Fibroblast of villous mesenchyme (primary cell): ENCODE measurements around the gene ZFHX3. TPM values are rescaled to one million over a fixed set of nuclear protein-coding genes. Genes with fewer than 3 reads are reported as not detected.

ENCODE experiments used
- DNase-seq: peaks from one replicate; pipeline ENCODE4 v3.0.0-alpha.2; 2010; ENCODE audit warnings: low read depth
- H3K4me3 ChIP-seq: 2 replicates; pipeline ENCODE4 v1.5.1; 2011; ENCODE audit warnings: low read depth, mild to moderate bottlenecking, low read length
- CTCF ChIP-seq: IDR thresholded peaks from 2 replicates; pipeline ENCODE4 v1.5.1; 2012; ENCODE audit warnings: low read depth, mild to moderate bottlenecking, low read length; ENCODE audit not compliant: insufficient read depth
- total RNA-seq: library from RNA; depleted of rRNA; stranded (reverse); fragments of >200 nt; gene quantifications from 2 replicates; pipeline ENCODE4 v1.2.3, GENCODE V29; 2012

ZFHX3 gene
- total RNA-seq, 1 donor, result 3.9 TPM

- DNase-seq, result no peak
- no peak for TF ChIP-seq CTCF
- no peak overlapping the region for H3K4me3 ChIP-seq
These were observed 122.8 kb downstream of the ZFHX3 start for GRCh38 chr16:72924927-72925630.

- no peak for TF ChIP-seq CTCF
- H3K4me3 ChIP-seq, result no peak overlapping the region
- DNase-seq, result no peak
These were observed 123.4 kb downstream of the ZFHX3 start for GRCh38 chr16:72924537-72924926.

GRCh38 chr16:72923757-72924156, 124.2 kb downstream of the ZFHX3 start:
- no peak for TF ChIP-seq CTCF
- H3K4me3 ChIP-seq, result no peak overlapping the region
- no peak for DNase-seq

- no peak for TF ChIP-seq CTCF
- no peak for DNase-seq
These were observed 125.2 kb downstream of the ZFHX3 start for GRCh38 chr16:72922714-72923113.

GRCh38 chr16:72921620-72922019, 126.3 kb downstream of the ZFHX3 start:
- no peak for TF ChIP-seq CTCF
- DNase-seq, result peak; percentile 57
- H3K4me3 ChIP-seq, result peak overlapping the region; percentile 19

More at GRCh38 chr16:72922714-72923113, 125.2 kb downstream of the ZFHX3 start:
- H3K4me3 ChIP-seq, result no peak overlapping the region

GRCh38 chr16:72921106-72921505, 126.8 kb downstream of the ZFHX3 start:
- no peak for DNase-seq
- no peak for TF ChIP-seq CTCF
- no peak overlapping the region for H3K4me3 ChIP-seq

GRCh38 chr16:72917051-72917450, 130.9 kb downstream of the ZFHX3 start:
- no peak for TF ChIP-seq CTCF
- DNase-seq, result no peak
- no peak overlapping the region for H3K4me3 ChIP-seq
